Measurements from ENCODE around the gene AGO3.

Gene AGO3

DNA sequence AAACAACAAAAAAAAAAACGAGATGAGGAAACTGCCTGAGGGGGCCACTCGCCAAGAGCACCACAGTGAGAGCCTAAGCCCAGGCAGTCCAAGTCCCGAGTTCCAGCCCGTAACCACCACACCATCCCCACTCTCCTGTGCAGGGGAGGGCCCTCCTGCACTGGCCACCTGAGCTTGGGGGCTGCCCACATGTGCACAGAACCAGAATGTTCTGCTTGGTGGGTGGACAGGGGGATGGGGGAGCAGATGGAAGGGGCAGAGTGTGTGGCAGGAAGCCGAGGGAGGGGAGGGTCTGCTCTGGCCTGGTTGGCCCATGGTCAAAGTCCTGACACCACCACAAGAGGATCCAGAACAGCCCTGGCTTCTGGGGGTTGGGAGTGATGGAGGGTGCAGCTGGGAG is 175.4 kb downstream of the AGO3 start:
- DNase-seq (ENCODE audit: low read depth) = no peak
- TF ChIP-seq, protein P1, sequence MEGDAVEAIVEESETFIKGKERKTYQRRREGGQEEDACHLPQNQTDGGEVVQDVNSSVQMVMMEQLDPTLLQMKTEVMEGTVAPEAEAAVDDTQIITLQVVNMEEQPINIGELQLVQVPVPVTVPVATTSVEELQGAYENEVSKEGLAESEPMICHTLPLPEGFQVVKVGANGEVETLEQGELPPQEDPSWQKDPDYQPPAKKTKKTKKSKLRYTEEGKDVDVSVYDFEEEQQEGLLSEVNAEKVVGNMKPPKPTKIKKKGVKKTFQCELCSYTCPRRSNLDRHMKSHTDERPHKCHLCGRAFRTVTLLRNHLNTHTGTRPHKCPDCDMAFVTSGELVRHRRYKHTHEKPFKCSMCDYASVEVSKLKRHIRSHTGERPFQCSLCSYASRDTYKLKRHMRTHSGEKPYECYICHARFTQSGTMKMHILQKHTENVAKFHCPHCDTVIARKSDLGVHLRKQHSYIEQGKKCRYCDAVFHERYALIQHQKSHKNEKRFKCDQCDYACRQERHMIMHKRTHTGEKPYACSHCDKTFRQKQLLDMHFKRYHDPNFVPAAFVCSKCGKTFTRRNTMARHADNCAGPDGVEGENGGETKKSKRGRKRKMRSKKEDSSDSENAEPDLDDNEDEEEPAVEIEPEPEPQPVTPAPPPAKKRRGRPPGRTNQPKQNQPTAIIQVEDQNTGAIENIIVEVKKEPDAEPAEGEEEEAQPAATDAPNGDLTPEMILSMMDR (IDR thresholded peaks at IDR 0.05; ENCODE audit: insufficient read depth, low read depth, low read length, missing control alignments) = no peak

DNA sequence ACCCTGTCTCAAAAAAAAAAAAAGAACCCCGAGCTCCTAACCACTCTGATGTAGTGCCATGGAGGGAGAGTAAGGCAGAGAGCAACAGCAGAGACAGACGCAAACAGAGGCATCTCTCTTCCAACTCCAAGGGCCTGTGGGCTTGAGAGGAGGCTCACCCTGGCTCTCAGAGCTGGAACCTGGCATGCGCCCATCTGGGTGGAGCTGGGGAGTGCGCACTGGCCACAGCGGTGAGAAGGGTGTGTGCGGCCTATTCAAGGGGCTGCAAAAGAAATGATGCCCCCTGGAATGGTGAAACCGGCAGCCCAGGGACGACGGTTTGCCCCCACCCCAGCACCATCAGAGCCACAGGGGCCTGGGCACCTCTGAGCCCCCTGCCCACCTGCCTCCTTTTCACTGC is 176.5 kb downstream of the AGO3 start:
- TF ChIP-seq, protein P1 (IDR thresholded peaks at IDR 0.05; ENCODE audit: insufficient read depth, low read depth, low read length, missing control alignments) = no peak
- no peak overlapping the region for H3K4me3 ChIP-seq (ENCODE audit: low read depth, low read length)
- no peak for DNase-seq (ENCODE audit: low read depth)

More for the DNA sequence above, 175.4 kb downstream of the AGO3 start:
- H3K4me3 ChIP-seq (ENCODE audit: low read depth, low read length) = no peak overlapping the region

DNA sequence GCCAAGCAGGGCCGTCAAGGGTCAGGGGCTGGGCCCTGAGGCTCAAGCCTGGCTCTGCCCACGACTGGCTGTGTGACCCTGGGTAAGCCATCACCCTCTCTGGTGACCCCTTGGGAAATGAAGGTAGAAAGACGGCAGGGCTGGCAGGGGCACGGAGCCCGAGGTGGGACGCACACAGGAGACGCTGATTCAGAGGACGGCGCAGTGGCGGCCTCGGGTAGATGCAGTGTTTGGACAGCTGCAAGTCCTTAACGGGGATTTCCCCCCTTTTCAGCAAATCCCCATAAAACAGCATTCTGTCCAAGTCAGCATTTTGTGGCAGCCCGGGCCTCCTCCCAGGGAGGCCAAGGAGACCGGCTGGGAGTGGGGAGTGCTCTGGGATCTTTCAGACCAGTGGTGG is 177.4 kb downstream of the AGO3 start:
- TF ChIP-seq, protein P1 (IDR thresholded peaks at IDR 0.05; ENCODE audit: insufficient read depth, low read depth, low read length, missing control alignments) = no peak
- no peak for DNase-seq (ENCODE audit: low read depth)
- no peak overlapping the region for H3K4me3 ChIP-seq (ENCODE audit: low read depth, low read length)

DNA sequence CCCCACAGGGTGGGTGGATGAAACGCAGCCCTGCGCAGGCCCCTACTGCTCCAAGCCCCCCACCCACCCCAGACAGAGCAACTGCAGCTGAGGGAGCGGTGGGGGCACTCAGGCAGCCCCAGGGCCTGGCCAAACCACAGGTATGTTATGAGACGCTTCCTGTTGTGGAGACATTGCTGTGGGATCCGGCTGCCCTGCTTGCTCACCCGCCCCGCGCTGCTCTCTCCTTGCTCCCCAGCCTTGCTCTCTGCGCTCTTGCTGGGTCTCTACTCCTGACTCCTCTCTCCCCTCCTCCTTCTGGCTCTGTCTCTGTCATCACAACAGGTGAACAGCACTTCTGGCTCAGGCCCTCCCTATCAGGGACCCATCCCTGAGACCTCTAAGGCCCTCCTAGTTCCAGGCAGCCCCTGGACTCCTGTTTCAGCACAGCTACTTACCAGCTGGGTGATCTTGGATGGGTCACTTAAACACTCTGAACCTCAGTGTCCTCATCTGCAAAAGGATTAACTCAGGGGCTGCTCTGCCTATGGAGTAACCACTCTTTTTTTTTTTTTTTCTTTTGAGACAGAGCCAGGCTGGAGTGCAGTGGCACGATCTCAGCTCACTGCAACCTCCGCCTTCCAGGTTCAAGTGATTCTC is 178.3 kb downstream of the AGO3 start:
- TF ChIP-seq, protein P1 (IDR thresholded peaks at IDR 0.05; ENCODE audit: insufficient read depth, low read depth, low read length, missing control alignments) = no peak
- no peak for DNase-seq (ENCODE audit: low read depth)
- H3K4me3 ChIP-seq (ENCODE audit: low read depth, low read length) = no peak overlapping the region

DNA sequence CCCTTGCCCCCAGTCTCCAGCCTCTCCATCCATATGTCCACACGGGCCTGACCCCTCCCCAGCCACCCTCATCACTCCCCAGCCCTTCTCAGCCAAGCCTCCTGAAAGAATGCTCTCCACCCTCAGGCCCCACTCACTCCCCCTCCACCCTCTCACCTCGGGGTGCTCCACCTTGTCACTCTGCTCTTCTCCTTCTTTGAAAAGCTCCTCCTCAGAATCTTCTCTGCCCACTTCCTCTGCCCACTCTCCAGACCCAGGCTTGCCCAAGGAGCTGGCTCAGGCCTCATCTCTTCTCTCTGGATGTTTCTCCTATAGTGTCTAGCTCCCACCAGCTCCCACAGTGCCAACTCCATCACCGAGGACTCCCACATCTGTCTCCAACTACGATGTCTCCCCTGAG is 180.2 kb downstream of the AGO3 start:
- no peak for DNase-seq (ENCODE audit: low read depth)
- H3K4me3 ChIP-seq (ENCODE audit: low read depth, low read length) = no peak overlapping the region
- TF ChIP-seq, protein P1 (IDR thresholded peaks at IDR 0.05; ENCODE audit: insufficient read depth, low read depth, low read length, missing control alignments) = no peak

DNA sequence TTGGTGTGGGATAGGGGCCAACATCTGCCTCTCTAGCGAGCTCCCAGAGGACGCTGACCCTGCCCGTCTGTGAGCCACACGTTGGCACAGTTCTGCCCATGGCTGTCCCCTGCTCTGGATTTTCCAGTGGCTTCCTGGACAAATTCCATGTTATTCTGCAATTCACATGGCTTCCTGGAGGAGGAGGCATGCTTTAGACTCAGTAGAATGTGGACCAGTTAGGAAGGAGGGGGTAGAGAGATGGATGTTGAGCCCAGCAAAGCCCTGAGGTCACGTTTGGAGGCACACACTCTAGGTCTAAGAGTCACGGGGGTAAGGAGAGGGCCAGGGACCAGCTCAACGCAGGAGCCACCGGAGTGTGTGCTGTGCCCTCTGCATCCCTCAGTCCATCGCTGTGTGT is 181.9 kb downstream of the AGO3 start:
- TF ChIP-seq, protein P1 (IDR thresholded peaks at IDR 0.05; ENCODE audit: insufficient read depth, low read depth, low read length, missing control alignments) = no peak
- DNase-seq (ENCODE audit: low read depth) = no peak

DNA sequence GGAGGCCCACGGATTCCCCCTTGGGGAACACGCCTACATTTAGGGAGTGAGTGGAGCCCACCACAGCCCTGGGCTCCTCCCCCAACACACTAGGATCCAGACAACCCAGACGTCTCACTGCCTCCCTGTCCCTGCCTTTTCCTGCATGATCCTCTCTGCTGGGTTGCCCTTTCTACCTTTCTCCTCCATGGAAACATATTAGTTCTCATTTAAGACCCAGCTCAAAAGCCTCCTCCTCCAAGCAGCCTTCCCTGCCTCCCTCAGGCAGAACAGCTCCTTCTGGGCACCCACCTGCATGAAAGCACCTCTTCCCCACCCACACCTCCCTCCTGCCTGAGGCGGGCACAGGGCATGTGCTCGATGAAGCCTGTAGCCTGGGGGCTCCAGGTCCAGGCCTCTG is 183.5 kb downstream of the AGO3 start:
- TF ChIP-seq, protein P1 (IDR thresholded peaks at IDR 0.05; ENCODE audit: insufficient read depth, low read depth, low read length, missing control alignments) = no peak
- no peak overlapping the region for H3K4me3 ChIP-seq (ENCODE audit: low read depth, low read length)
- no peak for DNase-seq (ENCODE audit: low read depth)

More for the DNA sequence above, 181.9 kb downstream of the AGO3 start:
- H3K4me3 ChIP-seq (ENCODE audit: low read depth, low read length) = no peak overlapping the region
